Activated CD8-positive, alpha-beta T cell treated with anti-CD3 and anti-CD28 coated beads, Interleukin-2, amount 10 ng/mL, durations not matched to agents 7 days and 5 days (primary cell): ENCODE data around the gene FAM3C. TPM values are rescaled to one million over a fixed set of nuclear protein-coding genes. Genes with fewer than 3 reads are reported as not detected.
"Not testable (repeated sequence)": the region's sequence is repeated elsewhere in the genome, so short reads cannot be mapped to it uniquely, and the experiment has no call there.

ENCODE experiments used
- ATAC-seq: fragments of 150-1000 bp; cut with Tn5 transposase; one replicate; pipeline ENCODE4 v1.10.0; 2021; ENCODE audit warnings: moderate library complexity
- CTCF ChIA-PET: fragments of 350-600 bp; sonication (Branson Sonifier 250); formaldehyde crosslinking; loops from one replicate; lab custom pipeline; 2021; ENCODE audit warnings: antibody characterized with exemption; lab: Charles Lee
- POLR2A ChIA-PET: fragments of 350-600 bp; sonication (Branson Sonifier 250); formaldehyde crosslinking; loops from one replicate; lab custom pipeline; 2021; ENCODE audit warnings: antibody characterized with exemption; lab: Charles Lee
- DNase-seq: peaks from one replicate; pipeline ENCODE4 v3.0.0-alpha.2; 2020
- H3K27ac Mint-ChIP-seq: one replicate; pipeline ENCODE4 v1.8.0; 2021; ENCODE audit warnings: mild to moderate bottlenecking, mixed read lengths
- H3K27me3 Mint-ChIP-seq: one replicate; pipeline ENCODE4 v1.8.0; 2021; ENCODE audit warnings: low read depth, mixed read lengths
- H3K36me3 Mint-ChIP-seq: one replicate; pipeline ENCODE4 v1.8.0; 2021; ENCODE audit warnings: low read depth, mixed read lengths
- H3K4me1 Mint-ChIP-seq: one replicate; pipeline ENCODE4 v1.8.0; 2021; ENCODE audit warnings: low read depth, mixed read lengths
- H3K4me3 Mint-ChIP-seq: one replicate; pipeline ENCODE4 v1.8.0; 2021; ENCODE audit warnings: mild to moderate bottlenecking, mixed read lengths
- H3K9me3 Mint-ChIP-seq: one replicate; pipeline ENCODE4 v1.8.0; 2022; ENCODE audit warnings: mixed read lengths; ENCODE audit not compliant: insufficient read depth
- total RNA-seq, 2 experiments: library from RNA; stranded (reverse); gene quantifications; one replicate each; pipeline ENCODE4 v1.2.3, GENCODE V29; 2021

The FAM3C gene
- 10 to 100 TPM; 18.0 to 18.4 TPM for total RNA-seq

GRCh38 chr7:121395961-121396757, at the start of gene FAM3C:
FAM3C (minus strand) TSS chr7:121396308; CDS start chr7:121382969, 13,339 bp downstream.
- Mint-ChIP-seq H3K27ac (peak within 1 kb of the TSS; percentile 85), H3K4me1 (peaks cover 34% of the 10 kb centered on the region), H3K4me3 (peak within 1 kb of the TSS; percentile 80), H3K27me3 (no peaks in the 10 kb centered on the region), H3K9me3 (peaks cover 3% of the 10 kb centered on the region), H3K36me3 (peaks cover 21% of the 10 kb centered on the region)
- ChIA-PET POLR2A (interaction anchor here (0.7 to 1.8 kb wide), 5 partner anchors 10 to 149 kb away, joined by 3 to 6 read pairs (median 5); no protein-coding TSS in a partner anchor), CTCF (interaction anchor here (0.6 to 6.4 kb wide), 26 partner anchors 8 to 164 kb away, joined by 3 to 81 read pairs (median 6); no protein-coding TSS in a partner anchor)
- ATAC-seq: peak; percentile 91
- DNase-seq: peak; percentile 76

- peaks cover 2% of the 10 kb centered on the region for H3K9me3 Mint-ChIP-seq
- POLR2A ChIA-PET: no interaction called here
- peaks cover 32% of the 10 kb centered on the region for H3K4me1 Mint-ChIP-seq
- no peak overlapping the region for H3K4me3 Mint-ChIP-seq
- CTCF ChIA-PET: no interaction called here
- ATAC-seq (peak; percentile 65), DNase-seq (peak; percentile 26)
- H3K36me3 Mint-ChIP-seq: peaks cover 8% of the 10 kb centered on the region
- H3K27me3 Mint-ChIP-seq: no peaks in the 10 kb centered on the region
- H3K27ac Mint-ChIP-seq: no peak overlapping the region
Observed at GRCh38 chr7:121442845-121443244, 46.7 kb upstream of the FAM3C start.

- H3K27ac Mint-ChIP-seq: peak overlapping the region; percentile 53
- H3K4me1 Mint-ChIP-seq: peaks cover 35% of the 10 kb centered on the region
- DNase-seq: no peak
- no peaks in the 10 kb centered on the region for H3K27me3 Mint-ChIP-seq
- CTCF ChIA-PET: interaction anchor here (0.7 to 2.6 kb wide), 4 partner anchors 10 to 75 kb away, joined by 3 to 13 read pairs (median 3); partner anchors contain the start of gene FAM3C
- peak overlapping the region; percentile 55 for H3K4me3 Mint-ChIP-seq
- ATAC-seq: no peak
- H3K36me3 Mint-ChIP-seq: peaks cover 8% of the 10 kb centered on the region
- H3K9me3 Mint-ChIP-seq: peaks cover 2% of the 10 kb centered on the region
- POLR2A ChIA-PET: interaction anchor here (1.2 to 1.7 kb wide), 2 partner anchors 45 to 47 kb away, joined by 5 to 6 read pairs; partner anchors contain the start of gene FAM3C
Observed at GRCh38 chr7:121440857-121441503, 44.9 kb upstream of the FAM3C start.

- peak; percentile 69 for ATAC-seq
- peaks cover 35% of the 10 kb centered on the region for H3K4me1 Mint-ChIP-seq
- CTCF ChIA-PET: interaction anchor here (0.7 to 1.8 kb wide), 13 partner anchors 9 to 451 kb away, joined by 3 to 9 read pairs (median 4); partner anchors contain the start of gene FAM3C
- not testable (repeated sequence) for H3K27me3 Mint-ChIP-seq, H3K36me3 Mint-ChIP-seq, H3K9me3 Mint-ChIP-seq
- POLR2A ChIA-PET: interaction anchor here (0.8 to 1.2 kb wide), 4 partner anchors 11 to 50 kb away, joined by 3 to 5 read pairs (median 3); partner anchors contain the start of gene FAM3C
- H3K27ac Mint-ChIP-seq: peak overlapping the region; percentile 81
- H3K4me3 Mint-ChIP-seq: peak overlapping the region; percentile 56
- peak; percentile 85 for DNase-seq
Observed at GRCh38 chr7:121438043-121438955, 42.2 kb upstream of the FAM3C start.

- Mint-ChIP-seq H3K4me1 (peaks cover 32% of the 10 kb centered on the region), H3K9me3 (peaks cover 2% of the 10 kb centered on the region), H3K27me3 (no peaks in the 10 kb centered on the region), H3K36me3 (peaks cover 8% of the 10 kb centered on the region), H3K4me3 (no peak overlapping the region), H3K27ac (no peak overlapping the region)
- ATAC-seq (no peak), DNase-seq (no peak)
- CTCF ChIA-PET: interaction anchor here (1.1 to 1.8 kb wide), 7 partner anchors 8 to 93 kb away, joined by 3 to 9 read pairs (median 7); partner anchors contain the start of gene FAM3C
- POLR2A ChIA-PET: interaction anchor here (0.8 kb wide), 1 partner anchor 11 kb away, joined by 3 read pairs; no protein-coding TSS in a partner anchor
Observed at GRCh38 chr7:121437470-121437869, 41.4 kb upstream of the FAM3C start.

- DNase-seq (no peak), ATAC-seq (no peak)
- Mint-ChIP-seq H3K4me3 (no peak overlapping the region), H3K27me3 (no peaks in the 10 kb centered on the region), H3K36me3 (peaks cover 8% of the 10 kb centered on the region), H3K4me1 (peaks cover 28% of the 10 kb centered on the region), H3K9me3 (peaks cover 2% of the 10 kb centered on the region), H3K27ac (no peak overlapping the region)
- ChIA-PET POLR2A (no interaction called here), CTCF (no interaction called here)
Observed at GRCh38 chr7:121436688-121437087, 40.6 kb upstream of the FAM3C start.

- ATAC-seq: no peak
- Mint-ChIP-seq H3K27me3 (no peaks in the 10 kb centered on the region), H3K36me3 (peaks cover 5% of the 10 kb centered on the region), H3K4me3 (no peak overlapping the region), H3K27ac (no peak overlapping the region), H3K4me1 (peaks cover 23% of the 10 kb centered on the region), H3K9me3 (peaks cover 2% of the 10 kb centered on the region)
- DNase-seq: no peak
- ChIA-PET CTCF (no interaction called here), POLR2A (no interaction called here)
Observed at GRCh38 chr7:121436136-121436535, 40.0 kb upstream of the FAM3C start.

GRCh38 chr7:121433775-121434174, 37.7 kb upstream of the FAM3C start:
- ChIA-PET POLR2A (no interaction called here), CTCF (no interaction called here)
- Mint-ChIP-seq H3K4me1 (peaks cover 12% of the 10 kb centered on the region), H3K27me3 (no peaks in the 10 kb centered on the region), H3K36me3 (no peaks in the 10 kb centered on the region), H3K4me3 (no peak overlapping the region), H3K9me3 (no peaks in the 10 kb centered on the region), H3K27ac (no peak overlapping the region)
- ATAC-seq: no peak
- DNase-seq: no peak

- H3K27me3 Mint-ChIP-seq, CTCF ChIA-PET, ATAC-seq, DNase-seq, H3K4me3 Mint-ChIP-seq, H3K9me3 Mint-ChIP-seq, H3K36me3 Mint-ChIP-seq, H3K4me1 Mint-ChIP-seq, POLR2A ChIA-PET, H3K27ac Mint-ChIP-seq: not testable (repeated sequence)
Observed at GRCh38 chr7:121432486-121432885, 36.4 kb upstream of the FAM3C start.

GRCh38 chr7:121431996-121432395, 35.9 kb upstream of the FAM3C start:
- H3K4me3 Mint-ChIP-seq: no peak overlapping the region
- no peaks in the 10 kb centered on the region for H3K4me1 Mint-ChIP-seq
- H3K9me3 Mint-ChIP-seq: no peaks in the 10 kb centered on the region
- no peak for DNase-seq
- ChIA-PET POLR2A (no interaction called here), CTCF (interaction anchor here (0.7 kb wide), 1 partner anchor 58 kb away, joined by 4 read pairs; no protein-coding TSS in a partner anchor)
- H3K27me3 Mint-ChIP-seq: no peaks in the 10 kb centered on the region
- H3K27ac Mint-ChIP-seq: no peak overlapping the region
- ATAC-seq: no peak
- no peaks in the 10 kb centered on the region for H3K36me3 Mint-ChIP-seq
